Stimulated activated CD4-positive, alpha-beta T cell treated with anti-CD3 and anti-CD28 coated beads, TNF-alpha, amount 100 ng/mL, for 1 hour (primary cell): ENCODE measurements around the gene MTCH1.
"Not testable (repeated sequence)": the region's sequence is repeated elsewhere in the genome, so short reads cannot be mapped to it uniquely, and the experiment has no call there.

Source experiments
- DNase-seq, 3 donors: peaks; one replicate each; pipeline ENCODE4 v3.0.0-alpha.2; 2020; ENCODE audit warnings: low read depth in 3 of 3, low spot score in 1 of 3

Gene MTCH1

GRCh38 chr6:36955671-36956445 lies 30.1 kb downstream of the MTCH1 start:
- DNase-seq, result no peak

GRCh38 chr6:36955136-36955535 lies 30.9 kb downstream of the MTCH1 start:
- DNase-seq, result no peak

GRCh38 chr6:36954262-36954931 lies 31.6 kb downstream of the MTCH1 start, which contains the start of gene PI16:
TSS of gene PI16 (plus strand) at chr6:36954738. CDS start at chr6:36954761, 23 bp downstream.
- DNase-seq, result no peak

- DNase-seq, result no peak
Measured at GRCh38 chr6:36953931-36954261, 32.1 kb downstream of the MTCH1 start.

GRCh38 chr6:36949636-36950035 lies 36.4 kb downstream of the MTCH1 start:
- no peak for DNase-seq

- DNase-seq, result not testable (repeated sequence)
Measured at GRCh38 chr6:36949076-36949475, 36.9 kb downstream of the MTCH1 start.

- DNase-seq, result peak in 1 of 3 donors; percentile 19
Measured at GRCh38 chr6:36947570-36948351, 38.2 kb downstream of the MTCH1 start.

GRCh38 chr6:36946526-36946925 lies 39.5 kb downstream of the MTCH1 start:
- no peak for DNase-seq

GRCh38 chr6:36945301-36945700 lies 40.7 kb downstream of the MTCH1 start:
- DNase-seq, result no peak

- DNase-seq, result no peak
Measured at GRCh38 chr6:36944650-36945049, 41.3 kb downstream of the MTCH1 start.

- DNase-seq, result not testable (repeated sequence)
Measured at GRCh38 chr6:36942329-36942728, 43.7 kb downstream of the MTCH1 start.

GRCh38 chr6:36941561-36941960 lies 44.4 kb downstream of the MTCH1 start:
- DNase-seq, result not testable (repeated sequence)

- no peak for DNase-seq
Measured at GRCh38 chr6:36940027-36940426, 46.0 kb downstream of the MTCH1 start.

GRCh38 chr6:36939005-36939404 lies 47.0 kb downstream of the MTCH1 start:
- not testable (repeated sequence) for DNase-seq

GRCh38 chr6:36938536-36938935 lies 47.5 kb downstream of the MTCH1 start:
- no peak for DNase-seq

- DNase-seq, result no peak
Measured at GRCh38 chr6:36937896-36938295, 48.1 kb downstream of the MTCH1 start.

- no peak for DNase-seq
Measured at GRCh38 chr6:36936824-36937223, 49.2 kb downstream of the MTCH1 start.

- DNase-seq, result no peak
Measured at GRCh38 chr6:36934901-36935300, 51.1 kb downstream of the MTCH1 start.

GRCh38 chr6:36933519-36933918 lies 52.5 kb downstream of the MTCH1 start:
- no peak for DNase-seq

GRCh38 chr6:36933102-36933501 lies 52.9 kb downstream of the MTCH1 start:
- DNase-seq, result no peak

GRCh38 chr6:36930483-36930882 lies 55.5 kb downstream of the MTCH1 start:
- no peak for DNase-seq

- DNase-seq, result no peak
Measured at GRCh38 chr6:36929607-36930006, 56.4 kb downstream of the MTCH1 start.
